Suprapubic skin (tissue), 3 donors: ENCODE measurements around the gene MOB4.

Source experiments
- EP300 ChIP-seq: sonication (generic); formaldehyde crosslinking; IDR thresholded peaks from one replicate; pipeline ENCODE4 v1.6.1; 2017; ENCODE audit warnings: antibody characterized with exemption
- POLR2A ChIP-seq, 2 donors: fragments of 450-650 bp; IDR thresholded peaks; one replicate each; pipeline ENCODE4 v1.6.1; 2017; ENCODE audit warnings: antibody characterized with exemption in 2 of 2, mild to moderate bottlenecking in 2 of 2, moderate library complexity in 2 of 2
- TF ChIP-seq, protein P1 (sequence below), 2 donors: fragments of 200-600 bp in 1 of 2; fragments of 450-650 bp in 1 of 2; sonication (generic) in 1 of 2; IDR thresholded peaks; one replicate each; pipeline ENCODE4 v1.5.1; 2016 to 2019; ENCODE audit warnings: antibody characterized with exemption in 2 of 2, mild to moderate bottlenecking in 1 of 2, moderate library complexity in 1 of 2

DNA sequence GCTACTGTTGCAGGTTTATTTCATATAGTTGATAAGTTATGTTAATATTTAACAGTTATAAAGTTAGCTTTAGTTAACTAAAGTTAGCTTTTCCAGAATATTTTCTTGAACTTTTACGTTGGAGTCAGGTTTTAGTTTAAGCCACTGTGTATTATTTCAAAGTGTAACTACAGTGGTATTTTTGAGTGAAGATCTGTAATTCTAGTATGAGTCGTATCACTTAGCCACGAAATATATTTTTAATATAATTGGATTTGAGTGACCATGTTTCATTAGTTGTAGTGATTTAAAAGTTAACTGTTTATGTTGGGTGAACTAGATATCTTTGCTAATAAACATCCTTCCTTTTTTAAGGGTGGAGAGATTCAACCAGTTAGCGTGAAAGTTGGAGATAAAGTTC, 13.2 kb upstream of the MOB4 start:
- TF ChIP-seq, protein P1, sequence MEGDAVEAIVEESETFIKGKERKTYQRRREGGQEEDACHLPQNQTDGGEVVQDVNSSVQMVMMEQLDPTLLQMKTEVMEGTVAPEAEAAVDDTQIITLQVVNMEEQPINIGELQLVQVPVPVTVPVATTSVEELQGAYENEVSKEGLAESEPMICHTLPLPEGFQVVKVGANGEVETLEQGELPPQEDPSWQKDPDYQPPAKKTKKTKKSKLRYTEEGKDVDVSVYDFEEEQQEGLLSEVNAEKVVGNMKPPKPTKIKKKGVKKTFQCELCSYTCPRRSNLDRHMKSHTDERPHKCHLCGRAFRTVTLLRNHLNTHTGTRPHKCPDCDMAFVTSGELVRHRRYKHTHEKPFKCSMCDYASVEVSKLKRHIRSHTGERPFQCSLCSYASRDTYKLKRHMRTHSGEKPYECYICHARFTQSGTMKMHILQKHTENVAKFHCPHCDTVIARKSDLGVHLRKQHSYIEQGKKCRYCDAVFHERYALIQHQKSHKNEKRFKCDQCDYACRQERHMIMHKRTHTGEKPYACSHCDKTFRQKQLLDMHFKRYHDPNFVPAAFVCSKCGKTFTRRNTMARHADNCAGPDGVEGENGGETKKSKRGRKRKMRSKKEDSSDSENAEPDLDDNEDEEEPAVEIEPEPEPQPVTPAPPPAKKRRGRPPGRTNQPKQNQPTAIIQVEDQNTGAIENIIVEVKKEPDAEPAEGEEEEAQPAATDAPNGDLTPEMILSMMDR (IDR thresholded peaks at IDR 0.05): no peak
- TF ChIP-seq POLR2A (IDR thresholded peaks at IDR 0.05): no peak
- TF ChIP-seq EP300: no peak
